Vagina (tissue), 2 donors: ENCODE measurements around the gene LEKR1.

ENCODE experiments used
- CTCF ChIP-seq, 3 experiments: fragments of 450-650 bp in 2 of 3; fragments of 200-600 bp in 1 of 3; sonication (generic) in 1 of 3; IDR thresholded peaks; one replicate each; pipeline ENCODE4 v1.5.1; 2017 to 2019; ENCODE audit warnings: antibody characterized with exemption in 3 of 3, mild to moderate bottlenecking in 2 of 3, moderate library complexity in 2 of 3
- POLR2AphosphoS5 ChIP-seq, 2 donors: sonication (generic); formaldehyde crosslinking; IDR thresholded peaks; one replicate each; pipeline ENCODE4 v1.9.0; 2017; ENCODE audit warnings: antibody characterized with exemption in 2 of 2, mild to moderate bottlenecking in 2 of 2, low read depth in 1 of 2; ENCODE audit not compliant: insufficient read depth in 1 of 2

DNA sequence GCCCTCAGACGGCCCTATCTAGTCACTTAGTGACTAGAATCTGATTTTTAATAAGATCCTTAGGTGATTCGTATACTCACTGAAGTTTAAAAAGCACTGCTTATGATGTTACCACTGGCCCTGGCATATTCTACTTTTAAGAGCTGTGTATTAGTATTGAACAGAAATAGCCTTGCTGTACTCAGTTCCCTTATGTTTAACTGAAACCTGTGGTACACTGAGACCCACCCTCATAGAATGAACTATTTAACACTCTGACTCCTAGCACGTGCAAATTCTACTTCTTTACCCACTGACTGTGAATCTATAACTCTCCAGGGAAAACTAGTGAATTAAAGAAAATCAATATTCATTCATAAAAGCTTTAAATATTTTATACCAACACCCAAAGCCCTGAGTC, 224.9 kb downstream of the LEKR1 start:
- TF ChIP-seq CTCF (IDR thresholded peaks at IDR 0.05) (no peak), POLR2AphosphoS5 (IDR thresholded peaks at IDR 0.05; ENCODE audit: insufficient read depth in 1 of 2, low read depth in 1 of 2) (no peak)
